ENCODE measurements around the gene GART.

- TF ChIP-seq CTCF (optimal IDR thresholded peaks at IDR 0.05 in 1 of 3, IDR thresholded peaks at IDR 0.05 in 1 of 3, conservative IDR thresholded peaks at IDR 0.05 in 1 of 3; ENCODE audit: extremely low read depth in 1 of 3, insufficient read depth in 2 of 3, low read length in 3 of 3) (no peak), EZH2 (IDR thresholded peaks at IDR 0.05; ENCODE audit: low read length) (no peak)
Measured at GRCh38 chr21:33587792-33588484, 46.0 kb upstream of the GART start.
